ENCODE data around the gene RASSF1.

DNA sequence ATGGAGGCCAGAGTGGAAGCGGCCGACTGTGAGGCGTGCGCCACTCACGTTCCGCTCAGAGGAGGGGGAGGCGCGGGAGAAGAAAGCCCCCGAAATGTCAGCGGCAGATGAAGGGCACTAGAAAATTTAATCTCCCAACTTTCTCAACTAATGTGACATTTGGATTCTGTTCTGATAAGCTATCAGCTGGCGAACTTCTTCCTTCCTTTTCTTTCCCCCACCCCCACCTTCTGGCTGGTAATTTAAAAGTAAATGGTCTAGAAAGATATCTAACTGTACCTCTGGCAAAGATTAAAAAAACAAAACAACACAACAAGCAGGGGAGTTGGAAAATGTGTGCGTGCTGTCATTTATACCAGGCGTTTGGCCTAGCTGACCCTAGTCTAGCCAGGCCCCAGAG, 45.1 kb upstream of the RASSF1 start:
- TF ChIP-seq, protein P1, sequence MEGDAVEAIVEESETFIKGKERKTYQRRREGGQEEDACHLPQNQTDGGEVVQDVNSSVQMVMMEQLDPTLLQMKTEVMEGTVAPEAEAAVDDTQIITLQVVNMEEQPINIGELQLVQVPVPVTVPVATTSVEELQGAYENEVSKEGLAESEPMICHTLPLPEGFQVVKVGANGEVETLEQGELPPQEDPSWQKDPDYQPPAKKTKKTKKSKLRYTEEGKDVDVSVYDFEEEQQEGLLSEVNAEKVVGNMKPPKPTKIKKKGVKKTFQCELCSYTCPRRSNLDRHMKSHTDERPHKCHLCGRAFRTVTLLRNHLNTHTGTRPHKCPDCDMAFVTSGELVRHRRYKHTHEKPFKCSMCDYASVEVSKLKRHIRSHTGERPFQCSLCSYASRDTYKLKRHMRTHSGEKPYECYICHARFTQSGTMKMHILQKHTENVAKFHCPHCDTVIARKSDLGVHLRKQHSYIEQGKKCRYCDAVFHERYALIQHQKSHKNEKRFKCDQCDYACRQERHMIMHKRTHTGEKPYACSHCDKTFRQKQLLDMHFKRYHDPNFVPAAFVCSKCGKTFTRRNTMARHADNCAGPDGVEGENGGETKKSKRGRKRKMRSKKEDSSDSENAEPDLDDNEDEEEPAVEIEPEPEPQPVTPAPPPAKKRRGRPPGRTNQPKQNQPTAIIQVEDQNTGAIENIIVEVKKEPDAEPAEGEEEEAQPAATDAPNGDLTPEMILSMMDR (conservative IDR thresholded peaks at IDR 0.05): no peak
- TF ChIP-seq EZH2 (IDR thresholded peaks at IDR 0.05; ENCODE audit: low read depth): no peak

All from PC-9 (cell line).